Measurements from ENCODE around the gene HPCAL1.
"Not testable (repeated sequence)": the region's sequence is repeated elsewhere in the genome, so short reads cannot be mapped to it uniquely, and the experiment has no call there.

Gene HPCAL1

DNA sequence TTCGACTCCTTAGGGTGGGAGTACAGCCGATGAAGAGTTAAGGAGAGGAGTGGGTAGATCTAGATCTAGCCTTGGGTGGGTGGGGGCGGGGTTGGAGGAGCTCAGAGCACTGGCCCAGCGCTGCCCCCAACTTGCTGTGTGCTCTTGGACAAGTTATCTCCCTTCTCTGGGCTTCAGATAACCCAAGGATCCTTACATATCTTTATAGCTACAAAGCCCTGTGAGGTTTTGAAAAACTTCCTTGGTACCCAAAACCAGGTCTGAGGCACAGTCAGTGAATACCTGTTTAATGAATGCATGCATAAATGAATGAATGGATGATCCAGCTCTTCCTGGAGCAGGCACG, 146.8 kb downstream of the HPCAL1 start:
- Mint-ChIP-seq H3K4me1 (peaks cover 11 to 36% of the 10 kb centered on the region in 2 donors), H3K27me3 (no peaks in the 10 kb centered on the region), H3K9me3 (no peaks in the 10 kb centered on the region), H3K36me3 (peaks cover 9 to 13% of the 10 kb centered on the region in 2 donors), H3K27ac (no peak overlapping the region), H3K4me3 (peak overlapping the region; percentile 80 to 82)
- no peak for ATAC-seq (replicated peaks)
- no peak for DNase-seq

DNA sequence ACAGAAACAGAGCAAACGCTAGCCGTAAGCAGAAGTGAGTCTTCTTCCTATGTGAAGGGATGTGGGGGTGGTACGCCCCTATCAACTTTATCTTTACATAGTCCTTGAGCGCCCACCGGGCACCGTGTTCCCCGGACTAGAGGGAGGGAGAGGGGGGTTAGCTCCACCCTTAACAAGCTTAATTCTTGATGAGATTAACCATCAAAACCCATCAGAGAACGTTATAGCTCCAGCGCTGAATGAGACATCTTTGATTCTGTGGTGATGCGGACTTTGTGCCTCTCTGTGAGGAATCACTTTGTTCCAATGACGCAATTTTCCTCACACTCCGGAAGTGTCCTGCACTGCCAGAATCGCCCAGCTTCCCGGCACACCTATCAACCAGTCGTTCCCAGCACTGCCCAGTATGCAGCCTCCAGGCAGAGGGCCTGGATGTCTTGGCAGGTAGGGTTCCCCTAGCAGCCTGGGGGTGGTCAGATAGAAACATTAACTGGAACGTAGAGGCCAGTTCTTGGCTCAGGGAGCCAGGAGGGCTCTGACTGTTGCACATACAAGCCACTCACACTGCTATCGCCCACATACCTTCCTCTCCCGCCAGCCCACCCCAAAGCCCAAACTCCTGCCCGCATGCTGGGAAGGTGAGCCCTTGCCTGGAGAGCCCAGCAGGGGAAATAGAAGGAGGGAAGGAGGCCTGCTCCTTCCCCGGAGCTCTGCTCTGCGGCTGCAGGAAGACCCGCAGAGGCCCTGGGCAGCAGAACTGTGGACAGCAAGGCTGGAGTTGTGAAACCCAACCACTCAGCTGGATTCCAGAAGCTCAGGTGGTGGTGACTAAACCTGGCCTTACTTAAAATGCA, 147.4 kb downstream of the HPCAL1 start:
- ATAC-seq (replicated peaks) (no peak), DNase-seq (no peak)
- Mint-ChIP-seq H3K27ac (no peak overlapping the region), H3K4me1 (peaks cover 6 to 30% of the 10 kb centered on the region in 2 donors), H3K4me3 (peak overlapping the region in 1 of 2 donors; percentile 82), H3K36me3 (peaks cover 4 to 13% of the 10 kb centered on the region in 2 donors), H3K27me3 (no peaks in the 10 kb centered on the region), H3K9me3 (no peaks in the 10 kb centered on the region)

DNA sequence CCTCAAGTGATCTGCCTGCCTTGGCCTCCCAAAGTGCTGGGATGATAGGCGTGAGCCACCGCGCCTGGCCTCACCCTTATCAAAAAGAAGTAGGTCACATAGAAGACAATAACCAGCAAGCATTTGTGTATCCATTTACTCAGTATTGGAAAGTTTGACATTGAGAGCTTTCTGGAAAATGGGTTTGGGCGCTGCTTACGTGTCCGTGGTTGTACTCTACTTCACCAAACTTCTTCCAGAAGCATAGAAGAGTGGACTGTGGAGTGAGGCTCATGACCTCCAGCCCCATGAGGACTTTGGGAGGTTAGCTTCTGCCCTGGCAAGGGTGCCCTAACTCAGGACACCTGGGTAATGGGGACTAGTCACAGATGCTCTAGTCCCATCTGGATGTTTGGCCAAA, 149.1 kb downstream of the HPCAL1 start:
- peaks cover 4 to 13% of the 10 kb centered on the region in 2 donors for H3K36me3 Mint-ChIP-seq
- H3K4me3 Mint-ChIP-seq, result no peak overlapping the region
- peak overlapping the region; percentile 25 for H3K27ac Mint-ChIP-seq
- peaks cover 6 to 16% of the 10 kb centered on the region in 2 donors for H3K4me1 Mint-ChIP-seq
- DNase-seq, result no peak
- ATAC-seq (replicated peaks), result no peak
- no peaks in the 10 kb centered on the region for H3K9me3 Mint-ChIP-seq
- H3K27me3 Mint-ChIP-seq, result no peaks in the 10 kb centered on the region

DNA sequence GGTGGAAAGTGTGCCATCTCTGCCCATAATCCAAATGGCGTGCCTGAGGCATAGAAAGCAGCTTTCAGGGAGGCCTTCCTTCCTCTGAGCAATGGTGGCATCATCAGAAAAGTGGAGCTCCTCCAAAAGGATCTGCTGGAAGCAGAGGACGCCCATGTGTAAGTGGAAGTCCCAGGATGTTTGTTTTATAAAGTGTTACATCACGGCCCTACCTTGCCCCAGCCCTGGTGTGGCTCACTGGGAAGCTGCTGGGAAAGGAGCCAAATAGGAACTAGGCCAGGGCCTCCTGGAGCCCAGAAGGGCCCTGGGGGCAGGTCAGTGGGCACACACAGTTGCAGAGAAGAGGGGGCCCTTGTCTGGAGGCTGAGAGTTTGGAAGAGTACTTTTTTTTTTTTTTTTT, 149.6 kb downstream of the HPCAL1 start:
- Mint-ChIP-seq H3K27me3 (no peaks in the 10 kb centered on the region), H3K36me3 (peaks cover 2 to 13% of the 10 kb centered on the region in 2 donors), H3K27ac (no peak overlapping the region), H3K4me1 (peaks cover 5 to 14% of the 10 kb centered on the region in 2 donors), H3K9me3 (no peaks in the 10 kb centered on the region), H3K4me3 (no peak overlapping the region)
- ATAC-seq (replicated peaks) (no peak), DNase-seq (no peak)

DNA sequence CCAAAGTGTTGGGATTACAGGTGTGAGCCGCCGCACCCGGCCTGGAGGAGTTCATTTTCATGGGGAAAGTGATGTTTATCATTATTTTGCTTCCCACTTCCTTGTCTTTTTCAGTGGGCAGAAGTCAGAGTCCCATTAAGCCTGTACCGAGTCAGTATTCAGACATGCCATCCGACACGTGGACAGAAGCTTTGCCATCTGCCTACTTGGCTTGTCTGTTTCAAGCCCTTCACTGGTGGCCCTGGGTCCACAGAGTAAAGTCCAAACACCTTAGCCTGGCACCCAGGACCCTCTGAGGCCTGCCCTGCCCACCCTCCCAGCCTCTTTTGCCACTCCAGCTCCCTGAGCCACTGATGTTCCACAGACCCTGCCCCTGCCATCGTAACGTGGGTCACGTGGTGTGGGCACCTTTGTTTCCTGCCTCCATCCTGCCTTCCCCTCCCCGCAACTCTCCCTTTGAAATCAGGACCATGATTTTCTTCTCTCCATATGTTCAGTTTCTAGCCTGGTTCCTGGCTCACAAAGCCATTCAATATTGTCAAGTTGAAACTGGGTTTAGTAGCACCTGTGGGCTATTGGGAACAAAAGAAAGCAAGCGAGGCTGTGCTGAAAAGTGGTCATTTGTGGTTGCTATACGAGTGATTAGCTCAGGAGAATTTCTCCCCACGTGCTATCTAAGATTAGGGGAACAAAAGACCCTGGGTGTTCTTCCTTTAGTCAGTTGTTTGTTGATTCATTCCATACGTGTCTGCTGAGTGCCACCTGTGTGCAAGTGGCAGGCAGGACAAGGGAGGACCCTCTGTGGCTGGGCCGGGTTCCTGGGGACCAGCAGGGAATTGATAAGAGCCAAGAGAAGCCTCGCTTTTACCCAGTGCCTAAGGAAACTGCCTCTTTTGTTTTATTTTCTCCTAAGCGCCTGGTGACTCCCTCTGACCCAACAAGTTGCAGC, 150.5 kb downstream of the HPCAL1 start:
- DNase-seq, result no peak
- Mint-ChIP-seq H3K27me3 (no peaks in the 10 kb centered on the region), H3K4me3 (no peak overlapping the region), H3K27ac (no peak overlapping the region), H3K9me3 (no peaks in the 10 kb centered on the region), H3K4me1 (peaks cover 4 to 11% of the 10 kb centered on the region in 2 donors), H3K36me3 (peaks cover 0 to 11% of the 10 kb centered on the region in 2 donors)
- no peak for ATAC-seq (replicated peaks)

DNA sequence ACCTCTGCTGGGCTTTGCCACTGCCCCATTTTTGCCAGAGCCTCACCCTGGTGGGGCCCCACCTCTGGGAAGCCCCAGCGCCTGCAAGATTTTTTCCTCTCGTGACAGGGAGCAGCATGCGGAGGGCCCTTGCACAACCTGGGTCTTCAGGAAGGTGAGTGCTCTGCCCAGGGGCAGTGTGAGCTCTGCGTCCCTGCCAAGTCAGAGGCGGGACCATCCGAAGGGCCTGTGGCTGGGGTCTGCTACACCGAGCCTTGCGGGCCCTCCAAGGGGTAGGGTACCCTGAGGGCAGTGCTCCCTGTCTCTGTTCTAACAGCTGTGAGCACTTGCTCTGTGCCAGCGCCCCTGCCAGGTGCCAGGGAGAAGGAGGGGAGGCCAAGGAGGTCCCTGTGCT, 151.2 kb downstream of the HPCAL1 start:
- no peak for ATAC-seq (replicated peaks)

DNA sequence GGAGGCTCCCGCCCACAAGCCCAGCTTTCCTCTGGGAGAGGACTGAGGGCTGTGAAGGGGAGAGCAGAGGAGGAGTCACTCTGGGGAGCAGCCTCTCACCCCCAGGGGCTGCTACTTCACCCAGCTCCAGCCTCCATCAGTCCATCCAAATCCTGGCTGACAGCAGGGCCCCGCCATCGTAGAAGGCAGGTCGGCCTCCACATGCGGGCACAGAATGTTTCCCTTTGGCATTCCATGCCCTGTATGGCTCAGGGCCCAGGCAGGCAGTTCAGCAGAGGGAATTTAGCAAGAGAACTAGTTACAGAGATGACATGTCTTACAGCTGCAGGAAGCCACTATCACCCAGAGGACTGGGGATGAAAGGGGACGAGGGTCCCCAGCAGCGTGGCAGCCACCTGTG, 151.8 kb downstream of the HPCAL1 start:
- H3K36me3 Mint-ChIP-seq, result peaks cover 0 to 11% of the 10 kb centered on the region in 2 donors
- H3K27me3 Mint-ChIP-seq, result peaks cover 3 to 5% of the 10 kb centered on the region in 2 donors
- H3K4me1 Mint-ChIP-seq, result peaks cover 4 to 6% of the 10 kb centered on the region in 2 donors
- DNase-seq (no peak), ATAC-seq (replicated peaks) (no peak)
- no peaks in the 10 kb centered on the region for H3K9me3 Mint-ChIP-seq
- H3K27ac Mint-ChIP-seq, result no peak overlapping the region
- H3K4me3 Mint-ChIP-seq, result no peak overlapping the region

More for the DNA sequence above, 151.2 kb downstream of the HPCAL1 start:
- no peaks in the 10 kb centered on the region for H3K9me3 Mint-ChIP-seq
- H3K4me1 Mint-ChIP-seq, result peaks cover 4 to 11% of the 10 kb centered on the region in 2 donors
- no peak overlapping the region for H3K27ac Mint-ChIP-seq
- DNase-seq, result no peak
- H3K27me3 Mint-ChIP-seq, result peaks cover under 1 to 3% of the 10 kb centered on the region in 2 donors
- H3K36me3 Mint-ChIP-seq, result peaks cover 0 to 11% of the 10 kb centered on the region in 2 donors
- H3K4me3 Mint-ChIP-seq, result no peak overlapping the region

DNA sequence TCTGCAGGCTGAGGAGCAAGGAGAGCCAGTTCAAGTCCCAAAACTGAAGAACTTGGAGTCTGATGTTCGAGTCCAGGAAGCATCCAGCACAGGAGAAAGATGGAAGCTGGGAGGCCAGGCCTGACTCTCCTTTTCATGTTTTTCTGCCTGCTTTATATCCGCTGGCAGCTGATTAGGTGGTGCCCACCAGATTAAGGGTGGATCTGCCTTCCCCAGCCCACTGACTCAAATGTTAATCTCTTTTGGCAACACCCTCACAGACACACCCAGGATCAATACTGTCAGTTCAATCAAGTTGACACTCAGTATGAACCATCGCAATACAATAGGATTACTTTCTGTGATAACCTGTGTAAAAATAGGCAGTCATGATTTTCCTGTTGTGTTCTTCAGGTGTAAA, 154.5 kb downstream of the HPCAL1 start:
- H3K36me3 Mint-ChIP-seq, result peaks cover 0 to 11% of the 10 kb centered on the region in 2 donors
- H3K27ac Mint-ChIP-seq; ATAC-seq (replicated peaks); H3K4me3 Mint-ChIP-seq; DNase-seq; H3K9me3 Mint-ChIP-seq; H3K4me1 Mint-ChIP-seq; H3K27me3 Mint-ChIP-seq: not testable (repeated sequence)

DNA sequence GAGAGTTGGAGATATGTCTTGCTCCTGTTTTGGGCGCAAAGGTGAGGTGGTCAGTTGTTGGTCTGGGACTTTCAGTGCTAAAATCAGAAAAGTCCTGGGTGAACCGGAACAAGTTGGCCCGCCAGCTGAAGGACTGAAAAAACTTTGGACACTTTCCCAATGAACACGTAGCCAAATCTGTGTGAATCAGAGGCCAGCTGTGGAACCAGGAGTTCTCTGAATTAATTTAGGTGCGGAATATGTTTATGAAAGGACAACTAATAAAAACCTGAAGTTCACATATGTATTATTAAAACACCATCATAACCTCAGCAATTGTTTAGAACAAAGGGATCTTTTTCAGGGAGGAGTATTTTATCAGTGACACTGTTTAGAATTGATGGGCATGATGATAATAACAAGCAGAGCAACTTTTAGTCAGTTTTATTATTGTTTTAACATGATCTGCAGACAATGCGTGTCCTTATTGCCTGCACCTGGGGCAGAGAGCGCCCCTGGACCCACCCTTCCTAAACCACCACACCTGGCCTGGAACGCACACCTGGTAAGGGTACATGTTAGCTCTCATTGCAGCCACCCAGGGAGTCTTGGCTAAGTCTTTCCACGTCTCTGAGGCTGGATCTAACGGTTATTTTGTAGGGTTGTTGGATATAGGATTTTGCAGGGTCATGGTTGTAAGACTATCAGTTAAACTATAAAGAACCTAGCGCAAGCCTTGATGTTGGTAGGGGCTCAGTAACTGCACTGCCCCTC, 155.3 kb downstream of the HPCAL1 start:
- Mint-ChIP-seq H3K4me1 (no peaks in the 10 kb centered on the region), H3K4me3 (no peak overlapping the region), H3K36me3 (peaks cover 0 to 11% of the 10 kb centered on the region in 2 donors), H3K9me3 (no peaks in the 10 kb centered on the region), H3K27me3 (peaks cover 9 to 12% of the 10 kb centered on the region in 2 donors), H3K27ac (no peak overlapping the region)
- no peak for ATAC-seq (replicated peaks)
- DNase-seq, result no peak

DNA sequence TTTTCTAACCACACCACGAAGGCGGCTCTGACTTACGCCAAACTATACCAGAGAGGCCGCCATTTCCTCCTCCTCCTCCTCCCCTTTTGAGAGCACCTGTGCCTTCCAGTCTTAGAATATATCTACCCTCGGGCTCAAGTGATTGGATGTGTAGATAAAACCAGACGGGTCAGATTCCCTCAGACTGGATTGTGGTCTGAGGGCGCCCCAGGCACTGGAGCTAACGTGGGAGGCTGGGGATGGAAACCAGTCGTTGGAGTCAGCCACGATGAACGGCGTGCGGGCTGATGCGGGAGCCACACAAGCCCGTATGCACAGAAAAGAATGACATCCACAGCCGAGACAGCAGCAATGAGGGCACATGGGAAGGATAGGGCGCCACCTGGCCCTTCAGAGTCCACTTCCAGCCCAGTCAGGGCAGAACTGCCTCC, 157.7 kb downstream of the HPCAL1 start:
- H3K9me3 Mint-ChIP-seq, result no peaks in the 10 kb centered on the region
- H3K4me1 Mint-ChIP-seq, result no peaks in the 10 kb centered on the region
- H3K36me3 Mint-ChIP-seq, result no peaks in the 10 kb centered on the region
- no peak overlapping the region for H3K27ac Mint-ChIP-seq
- DNase-seq, result no peak
- no peak for ATAC-seq (replicated peaks)
- no peak overlapping the region for H3K4me3 Mint-ChIP-seq
- peaks cover 9 to 12% of the 10 kb centered on the region in 2 donors for H3K27me3 Mint-ChIP-seq

DNA sequence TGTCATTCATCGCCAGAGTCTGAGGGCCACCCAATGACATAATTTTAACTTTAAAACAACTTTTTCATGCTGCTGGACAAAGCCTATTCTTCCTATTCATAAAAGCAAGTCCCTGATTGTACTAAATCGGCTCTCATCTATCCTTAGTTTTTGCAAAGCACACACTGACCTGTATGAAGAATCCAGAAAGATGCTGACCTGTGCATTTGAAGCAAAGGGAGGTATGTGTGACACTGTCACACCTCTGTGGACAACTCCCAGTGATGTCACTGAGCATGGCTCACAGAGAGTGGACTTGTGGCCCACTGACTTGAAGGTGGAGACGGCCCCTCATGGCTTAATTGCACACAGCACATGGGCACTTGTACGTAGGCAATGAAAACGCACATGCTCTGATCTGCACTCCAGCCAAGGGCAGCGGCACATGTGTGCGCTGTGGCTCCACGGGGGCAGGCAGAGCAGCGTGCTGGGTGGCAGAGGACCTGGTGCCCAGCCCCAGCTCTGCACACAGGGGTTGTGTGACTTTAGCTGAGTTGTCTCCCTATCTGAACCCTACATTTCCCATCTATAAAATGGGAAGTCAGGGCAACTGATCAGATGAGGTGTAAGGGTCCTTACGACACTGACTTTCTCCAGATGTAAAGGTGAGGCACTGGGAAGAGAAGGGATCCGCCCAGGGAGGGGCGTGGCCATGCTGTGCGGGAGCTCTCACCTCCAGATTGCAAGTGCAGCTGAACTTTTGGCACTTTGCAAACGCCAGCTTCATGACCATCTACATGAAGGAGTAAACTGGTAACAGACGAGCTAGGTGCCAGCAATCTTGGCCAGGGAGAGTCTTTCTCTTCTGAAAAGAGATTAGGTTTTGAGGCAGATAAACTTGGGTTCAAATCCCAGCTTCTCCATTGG, 159.7 kb downstream of the HPCAL1 start:
- Mint-ChIP-seq H3K36me3 (no peaks in the 10 kb centered on the region), H3K4me1 (no peaks in the 10 kb centered on the region), H3K9me3 (no peaks in the 10 kb centered on the region), H3K27ac (no peak overlapping the region), H3K27me3 (peaks cover 9 to 18% of the 10 kb centered on the region in 2 donors), H3K4me3 (no peak overlapping the region)
- no peak for DNase-seq
- ATAC-seq (replicated peaks), result no peak

DNA sequence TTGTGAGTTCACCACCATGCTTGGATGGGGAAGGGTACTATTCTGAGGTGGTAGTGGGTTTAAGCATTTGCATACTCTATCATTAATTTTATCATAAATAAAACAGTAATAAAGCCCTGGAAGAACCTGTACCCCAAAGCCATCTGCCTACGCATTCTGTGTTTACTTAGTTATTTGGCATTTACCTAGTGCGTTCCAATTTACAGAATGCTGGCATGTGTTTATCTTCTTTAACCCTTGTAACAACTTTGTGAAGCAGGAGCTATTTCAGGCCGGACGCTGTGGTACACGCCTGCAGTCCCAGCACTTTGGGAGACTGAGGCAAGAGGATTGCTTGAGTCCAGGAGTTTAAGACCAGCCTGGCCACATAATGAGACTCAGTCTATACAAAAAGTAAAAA, 163.2 kb downstream of the HPCAL1 start:
- H3K27ac Mint-ChIP-seq, result no peak overlapping the region
- ATAC-seq (replicated peaks) (no peak), DNase-seq (no peak)
- H3K4me3 Mint-ChIP-seq, result no peak overlapping the region
- H3K27me3 Mint-ChIP-seq, result peaks cover 7 to 13% of the 10 kb centered on the region in 2 donors
- H3K9me3 Mint-ChIP-seq, result no peaks in the 10 kb centered on the region
- H3K36me3 Mint-ChIP-seq, result no peaks in the 10 kb centered on the region
- H3K4me1 Mint-ChIP-seq, result no peaks in the 10 kb centered on the region

DNA sequence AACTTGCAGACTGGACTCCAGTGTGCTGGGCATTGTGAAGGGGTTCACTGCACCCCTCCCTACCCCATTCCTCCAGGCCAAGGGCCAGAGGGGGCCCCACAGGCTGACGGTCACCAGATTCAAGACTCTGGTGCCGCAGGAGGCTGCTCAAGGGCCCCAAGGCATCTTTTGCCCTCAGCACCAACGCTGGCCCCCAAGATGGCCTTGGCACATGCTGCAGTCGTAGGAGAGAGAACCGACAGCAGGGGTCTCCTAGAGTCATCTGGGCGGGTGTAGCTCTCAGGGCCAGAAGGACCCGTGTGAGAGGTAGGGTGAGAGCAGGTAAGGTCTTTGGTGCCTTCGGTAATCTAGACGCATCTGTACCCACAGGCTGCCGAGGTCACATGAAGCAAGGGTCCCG, 164.1 kb downstream of the HPCAL1 start:
- no peak for DNase-seq
- Mint-ChIP-seq H3K27ac (no peak overlapping the region), H3K27me3 (peaks cover 7 to 13% of the 10 kb centered on the region in 2 donors), H3K9me3 (no peaks in the 10 kb centered on the region), H3K4me1 (no peaks in the 10 kb centered on the region), H3K4me3 (no peak overlapping the region), H3K36me3 (no peaks in the 10 kb centered on the region)
- no peak for ATAC-seq (replicated peaks)
